ENCODE measurements around the gene CDKN2C.
A peak's percentile ranks its signal among the peaks of the same experiment; 100 is the strongest.

CDKN2C gene

GRCh38 chr1:50959913-50960844, 9.9 kb upstream of the CDKN2C start, which contains the start of gene FAF1:
FAF1 (minus strand) TSS chr1:50960267; CDS start chr1:50959811, 456 bp downstream.
- intact Hi-C loops (cut with DNase I), result loop anchor here (1.0 kb wide), 1 partner anchor 8 kb away; no protein-coding TSS in a partner anchor
- DNase-seq, result peak; percentile 89 to 99 (median 96)

- DNase-seq, result no peak
- intact Hi-C loops (cut with DNase I), result no loop called here
These were observed 5.2 kb upstream of the CDKN2C start for GRCh38 chr1:50964863-50965262.

- DNase-seq, result no peak
- intact Hi-C loops (cut with DNase I), result no loop called here
These were observed 3.1 kb upstream of the CDKN2C start for GRCh38 chr1:50966991-50967390.

GRCh38 chr1:50967416-50968157, 2.5 kb upstream of the CDKN2C start:
- peak in 1 of 42 donors; percentile 13 for DNase-seq
- intact Hi-C loops (cut with DNase I), result loop anchor here (1.0 kb wide), 1 partner anchor 7 kb away; the partner anchor contains the start of gene FAF1

GRCh38 chr1:50968158-50968820, 1.8 kb upstream of the CDKN2C start:
- intact Hi-C loops (cut with DNase I), result loop anchor here (1.0 kb wide), 1 partner anchor 8 kb away; the partner anchor contains the start of gene FAF1
- DNase-seq, result peak; percentile 62 to 96 (median 90)

- intact Hi-C loops (cut with DNase I), result loop anchor here (1.0 kb wide), 1 partner anchor 9 kb away; the partner anchor contains the start of gene FAF1
- peak in 39 of 42 donors; percentile 14 to 78 (median 57) for DNase-seq
These were observed 1.0 kb upstream of the CDKN2C start for GRCh38 chr1:50968821-50969610.

GRCh38 chr1:50970509-50970887, 453 bp downstream of the CDKN2C start:
- no peak for DNase-seq
- intact Hi-C loops (cut with DNase I), result no loop called here

- no peak for DNase-seq
- intact Hi-C loops (cut with DNase I), result no loop called here
These were observed 1.0 kb downstream of the CDKN2C start for GRCh38 chr1:50970931-50971582.

GRCh38 chr1:50971748-50972305, 1.8 kb downstream of the CDKN2C start:
- no peak for DNase-seq
- intact Hi-C loops (cut with DNase I), result no loop called here

GRCh38 chr1:50972766-50973165, 2.7 kb downstream of the CDKN2C start:
- intact Hi-C loops (cut with DNase I), result no loop called here
- DNase-seq, result no peak

GRCh38 chr1:50973255-50973654, 3.2 kb downstream of the CDKN2C start:
- DNase-seq, result no peak
- intact Hi-C loops (cut with DNase I), result no loop called here

- DNase-seq, result peak in 4 of 42 donors; percentile 5 to 8 (median 6)
- intact Hi-C loops (cut with DNase I), result no loop called here
These were observed 4.0 kb downstream of the CDKN2C start for GRCh38 chr1:50973875-50974617.

GRCh38 chr1:50974618-50974935, 4.5 kb downstream of the CDKN2C start:
- DNase-seq, result no peak
- intact Hi-C loops (cut with DNase I), result no loop called here

- intact Hi-C loops (cut with DNase I), result no loop called here
- DNase-seq, result no peak
These were observed 5.4 kb downstream of the CDKN2C start for GRCh38 chr1:50975436-50975835.

- intact Hi-C loops (cut with DNase I), result no loop called here
- peak in 6 of 42 donors; percentile 5 to 45 (median 16) for DNase-seq
These were observed 6.3 kb downstream of the CDKN2C start for GRCh38 chr1:50976111-50976889.

GRCh38 chr1:50976890-50977574, 7.0 kb downstream of the CDKN2C start:
- peak in 25 of 42 donors; percentile 9 to 60 (median 28) for DNase-seq
- intact Hi-C loops (cut with DNase I), result no loop called here
